Measurements from ENCODE around the gene NFIB. TPM values are rescaled to one million over a fixed set of nuclear protein-coding genes. Genes with fewer than 3 reads are reported as not detected.

NFIB gene
- total and polyA plus RNA-seq, 2 of the 8 experiments (the other 6 are each of a cell fraction or from before 2014, with no cell fraction given), result 2.6 to 13.1 TPM

GRCh38 chr9:14303100-14303499 is 10.8 kb downstream of the NFIB start (continued):
- TF ChIP-seq CHD7 (IDR thresholded peaks at IDR 0.05; ENCODE audit: insufficient replicate concordance, low read length) (no peak), RNF2 (IDR thresholded peaks at IDR 0.05; ENCODE audit: borderline replicate concordance, low read depth, low read length, missing control alignments, poor library complexity, severe bottlenecking) (no peak), SIRT6 (IDR thresholded peaks at IDR 0.05; ENCODE audit: low read length) (no peak)
